ENCODE measurements around the gene ZSWIM1.

GRCh38 chr20:45918779-45919537 is 37.9 kb downstream of the ZSWIM1 start:
- TF ChIP-seq, protein P1, sequence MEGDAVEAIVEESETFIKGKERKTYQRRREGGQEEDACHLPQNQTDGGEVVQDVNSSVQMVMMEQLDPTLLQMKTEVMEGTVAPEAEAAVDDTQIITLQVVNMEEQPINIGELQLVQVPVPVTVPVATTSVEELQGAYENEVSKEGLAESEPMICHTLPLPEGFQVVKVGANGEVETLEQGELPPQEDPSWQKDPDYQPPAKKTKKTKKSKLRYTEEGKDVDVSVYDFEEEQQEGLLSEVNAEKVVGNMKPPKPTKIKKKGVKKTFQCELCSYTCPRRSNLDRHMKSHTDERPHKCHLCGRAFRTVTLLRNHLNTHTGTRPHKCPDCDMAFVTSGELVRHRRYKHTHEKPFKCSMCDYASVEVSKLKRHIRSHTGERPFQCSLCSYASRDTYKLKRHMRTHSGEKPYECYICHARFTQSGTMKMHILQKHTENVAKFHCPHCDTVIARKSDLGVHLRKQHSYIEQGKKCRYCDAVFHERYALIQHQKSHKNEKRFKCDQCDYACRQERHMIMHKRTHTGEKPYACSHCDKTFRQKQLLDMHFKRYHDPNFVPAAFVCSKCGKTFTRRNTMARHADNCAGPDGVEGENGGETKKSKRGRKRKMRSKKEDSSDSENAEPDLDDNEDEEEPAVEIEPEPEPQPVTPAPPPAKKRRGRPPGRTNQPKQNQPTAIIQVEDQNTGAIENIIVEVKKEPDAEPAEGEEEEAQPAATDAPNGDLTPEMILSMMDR (IDR thresholded peaks at IDR 0.05; ENCODE audit: insufficient read depth, low read depth, low read length), result no peak
- TF ChIP-seq EZH2 (IDR thresholded peaks at IDR 0.05; ENCODE audit: insufficient read depth, low read length), result no peak
